Endothelial cell of umbilical vein (primary cell): Measurements from ENCODE around the gene BCAP31. TPM values are rescaled to one million over a fixed set of nuclear protein-coding genes. Genes with fewer than 3 reads are reported as not detected.

Experiments used
- BruUV-seq: library from RNA; stranded (reverse); fragments of 400-500 nt; replicated peaks from 2 replicates; lab custom pipeline; 2021; lab: Mats Ljungman, UMichigan
- CTCF ChIA-PET: fragments of 300-600, 350-600 bp; sonication (Branson Sonifier 250); formaldehyde crosslinking; loops from one replicate; lab custom pipeline; 2021; ENCODE audit warnings: antibody characterized with exemption, inconsistent platforms; lab: Charles Lee
- POLR2A ChIA-PET: fragments of 300-600, 350-600 bp; sonication (Branson Sonifier 250); formaldehyde crosslinking; loops from one replicate; lab custom pipeline; 2021; ENCODE audit warnings: antibody characterized with exemption, inconsistent platforms; lab: Charles Lee
- DNase-seq: peaks from one replicate; pipeline ENCODE4 v3.0.0-alpha.2; 2011; ENCODE audit warnings: low read depth, low spot score
- FAIRE-seq: peaks from 2 replicates; lab custom pipeline; 2011; peaks lifted over from hg19 to GRCh38; lab: Jason Lieb, UNC
- H2AFZ ChIP-seq: 2 replicates; pipeline ENCODE4 v1.6.0; 2012; ENCODE audit warnings: low read depth, low read length, control low read depth, inconsistent platforms
- H3K27ac ChIP-seq: 2 replicates; pipeline ENCODE4 v1.5.1; 2011; ENCODE audit warnings: low read depth, mild to moderate bottlenecking, control low read depth, low read length, moderate library complexity; ENCODE audit not compliant: insufficient read depth
- H3K27me3 ChIP-seq, 2 experiments: 2 replicates each; pipeline versions ENCODE4 v1.6.0 to v1.6.1; 2011; ENCODE audit warnings: low read length in 2 of 2, mixed read lengths in 1 of 2; ENCODE audit not compliant: control insufficient read depth in 2 of 2, insufficient read depth in 2 of 2
- H3K36me3 ChIP-seq, 2 experiments: 2 replicates in 1 of 2; 3 replicates in 1 of 2; pipeline ENCODE4 v1.5.1; 2011; ENCODE audit warnings: low read length in 2 of 2, mild to moderate bottlenecking in 1 of 2, moderate library complexity in 1 of 2; ENCODE audit not compliant: control insufficient read depth in 2 of 2, insufficient read depth in 2 of 2; ENCODE audit errors: extremely low read depth in 1 of 2
- H3K4me1 ChIP-seq: 3 replicates; pipeline ENCODE4 v1.5.1; 2011; ENCODE audit warnings: mild to moderate bottlenecking, low read length; ENCODE audit not compliant: control insufficient read depth, insufficient read depth; ENCODE audit errors: extremely low read depth
- H3K4me2 ChIP-seq: 2 replicates; pipeline ENCODE4 v1.6.1; 2011; ENCODE audit warnings: low read length, control low read depth, mixed read lengths; ENCODE audit not compliant: insufficient read depth
- H3K4me3 ChIP-seq, 3 experiments: fragments of 200-600 bp in 1 of 3; sonication (generic), shearing (Covaris generic) in 1 of 3; replicated peaks in 1 of 3; 2 replicates each; pipeline ENCODE4 v1.5.1; 2011 to 2016; ENCODE audit warnings: control low read depth in 3 of 3, low read length in 3 of 3, mild to moderate bottlenecking in 2 of 3, inconsistent platforms in 1 of 3, low read depth in 1 of 3, moderate library complexity in 1 of 3; ENCODE audit not compliant: insufficient read depth in 1 of 3
- H3K79me2 ChIP-seq: 2 replicates; pipeline ENCODE4 v1.6.0; 2012; ENCODE audit warnings: low read length, inconsistent platforms; ENCODE audit not compliant: control insufficient read depth, insufficient read depth
- H3K9ac ChIP-seq: replicated peaks from 2 replicates; pipeline ENCODE3; 2011; ENCODE audit warnings: low read length, control low read depth; ENCODE audit not compliant: insufficient read depth; ENCODE audit errors: extremely low read depth
- H3K9me1 ChIP-seq: replicated peaks from 3 replicates; pipeline ENCODE4 v1.6.0; 2011; ENCODE audit warnings: mild to moderate bottlenecking, low read length; ENCODE audit not compliant: control insufficient read depth, insufficient read depth; ENCODE audit errors: extremely low read depth
- H3K9me3 ChIP-seq: replicated peaks from 2 replicates; pipeline ENCODE4 v1.5.1; 2012; ENCODE audit warnings: low read length, inconsistent platforms; ENCODE audit not compliant: control insufficient read depth, insufficient read depth
- H4K20me1 ChIP-seq: replicated peaks from 2 replicates; pipeline ENCODE3; 2011; ENCODE audit warnings: mild to moderate bottlenecking, low read length; ENCODE audit not compliant: control insufficient read depth, insufficient read depth; ENCODE audit errors: extremely low read depth
- CTCF ChIP-seq, 2 donors: IDR thresholded peaks; 1 replicate in 1 of 2; 2 replicates in 1 of 2; pipeline ENCODE4 v1.5.1; 2011; ENCODE audit warnings: low read length in 2 of 2, mild to moderate bottlenecking in 2 of 2, moderate library complexity in 2 of 2, control low read depth in 1 of 2, inconsistent platforms in 1 of 2, low read depth in 1 of 2; ENCODE audit not compliant: insufficient read depth in 1 of 2; ENCODE audit errors: extremely low read depth in 1 of 2
- EZH2 ChIP-seq: IDR thresholded peaks from 2 replicates; pipeline ENCODE4 v1.6.1; 2012; ENCODE audit warnings: borderline replicate concordance, low read depth, mild to moderate bottlenecking, moderate library complexity, low read length, inconsistent platforms; ENCODE audit not compliant: severe bottlenecking
- FOS ChIP-seq: IDR thresholded peaks from 2 replicates; pipeline ENCODE4 v1.6.1; 2011; ENCODE audit warnings: mild to moderate bottlenecking, low read length, moderate library complexity, borderline replicate concordance; ENCODE audit not compliant: insufficient read depth
- GATA2 ChIP-seq: IDR thresholded peaks from 2 replicates; pipeline ENCODE4 v1.7.0; 2011; ENCODE audit warnings: low read depth, mild to moderate bottlenecking, moderate library complexity, mixed read lengths, low read length; ENCODE audit not compliant: insufficient read length, insufficient read depth
- JUN ChIP-seq: IDR thresholded peaks from 2 replicates; pipeline ENCODE4 v1.6.1; 2011; ENCODE audit warnings: borderline replicate concordance, low read depth; ENCODE audit not compliant: insufficient read length, insufficient read depth
- MAX ChIP-seq: IDR thresholded peaks from 2 replicates; pipeline ENCODE4 v1.6.1; 2011; ENCODE audit not compliant: insufficient read depth, insufficient read length
- MYC ChIP-seq: IDR thresholded peaks from one replicate; pipeline ENCODE4 v1.6.1; 2011; ENCODE audit warnings: mild to moderate bottlenecking, low read depth, low read length
- POLR2A ChIP-seq: IDR thresholded peaks from 2 replicates; pipeline ENCODE4 v1.6.1; 2012; ENCODE audit warnings: low read depth, mild to moderate bottlenecking, control low read depth, low read length
- POLR2AphosphoS5 ChIP-seq: IDR thresholded peaks from 2 replicates; pipeline ENCODE4 v1.6.1; 2012; ENCODE audit warnings: low read depth, mild to moderate bottlenecking, control low read depth, low read length, moderate library complexity; ENCODE audit not compliant: insufficient read depth
- dilution Hi-C: fragments of 300-500 bp; cut with MboI; formaldehyde crosslinking; loops from one replicate; pipeline ENCODE4 v1.15.0; 2019; ENCODE audit warnings: low sequenced_read_pairs; ENCODE audit not compliant: extremely low pct_ligation_motif_present
- intact Hi-C: fragments of 100-400 bp; cut with micrococcal nuclease; formaldehyde crosslinking; loops from one replicate; pipeline ENCODE4 v1.10.0; 2022
- polyA plus RNA-seq, 4 experiments: library from polyadenylated mRNA; depleted of rRNA in 3 of 4; stranded (reverse) in 3 of 4; unstranded in 1 of 4; fragments of >200 nt; gene quantifications; 2 replicates each; pipeline versions ENCODE4 v1.2.1 to v1.2.3, GENCODE V29; 2011 to 2012; ENCODE audit warnings: missing spikeins in 1 of 4
- total RNA-seq: library from RNA; stranded (reverse); gene quantifications from 2 replicates; pipeline ENCODE4 v1.2.3, GENCODE V29; 2021

BCAP31 gene
- total and polyA plus RNA-seq, 2 donors (not counting 3 experiments of a cell fraction or from before 2014, with no cell fraction given) = 169 to 203 TPM

DNA sequence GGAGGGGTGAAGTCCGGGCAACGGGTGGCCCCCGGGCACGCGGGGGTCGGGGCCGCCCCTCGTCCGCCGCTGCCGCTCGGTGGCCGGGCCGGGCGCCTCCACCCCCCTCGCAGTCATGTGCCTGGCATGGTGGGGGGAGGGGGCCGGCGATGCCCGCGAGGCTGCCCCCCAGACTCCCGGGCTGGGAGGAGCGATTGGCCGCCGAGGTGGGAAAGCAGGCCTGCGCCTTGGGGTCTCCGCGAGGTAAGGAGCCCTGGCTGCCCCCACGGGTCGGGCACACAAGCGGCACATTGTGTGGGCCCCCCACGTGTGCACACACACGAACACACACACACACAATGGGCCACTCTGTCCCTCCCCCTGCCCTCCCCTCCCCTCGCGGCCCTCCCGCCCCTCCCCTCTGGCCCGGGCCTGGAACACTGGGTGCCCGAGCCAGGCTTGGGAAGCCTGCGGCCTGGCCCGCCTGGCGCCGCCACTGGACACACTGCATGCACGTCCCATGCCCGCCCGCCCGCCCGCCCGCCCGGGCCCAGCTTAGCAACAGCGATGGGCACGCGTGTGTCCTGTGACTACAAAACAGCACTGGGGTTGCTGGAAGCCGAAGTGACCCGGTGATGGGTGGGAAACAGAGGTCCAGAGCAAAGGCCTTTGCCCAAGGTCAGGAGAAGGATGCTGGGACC lies 35.1 kb downstream of the BCAP31 start:
- Histone ChIP-seq H3K4me1 (peaks cover 4% of the 10 kb centered on the region), H3K27me3 (no peaks in the 10 kb centered on the region), H4K20me1 (no peaks in the 10 kb centered on the region), H2AFZ (no peak overlapping the region), H3K9ac (no peak overlapping the region), H3K36me3 (no peaks in the 10 kb centered on the region), H3K4me3 (peak overlapping the region in 1 of 3 experiments; percentile 40), H3K9me1 (no peaks in the 10 kb centered on the region), H3K27ac (no peak overlapping the region), H3K9me3 (no peaks in the 10 kb centered on the region), H3K4me2 (no peak overlapping the region), H3K79me2 (no peaks in the 10 kb centered on the region)
- BruUV-seq = no TSS peak
- DNase-seq = peak; percentile 6
- no peak for FAIRE-seq
- TF ChIP-seq POLR2A (no peak), GATA2 (no peak), MAX (no peak), EZH2 (no peak), FOS (no peak), POLR2AphosphoS5 (no peak), JUN (no peak), MYC (no peak), CTCF (IDR thresholded peaks at IDR 0.05; ENCODE audit: extremely low read depth in 1 of 2, insufficient read depth in 1 of 2, low read depth in 1 of 2, low read length in 2 of 2) (no peak)
- intact Hi-C loops = no loop called here
- ChIA-PET CTCF (interaction anchor here (0.6 kb wide), 1 partner anchor 79 kb away, joined by 3 read pairs; no protein-coding TSS in a partner anchor), POLR2A (interaction anchor here (0.6 kb wide), 1 partner anchor 21 kb away, joined by 3 read pairs; no protein-coding TSS in a partner anchor)
- dilution Hi-C loops = no loop called here
